Gastrocnemius medialis (tissue), 4 donors: ENCODE measurements around the gene BMP7. TPM values are rescaled to one million over a fixed set of nuclear protein-coding genes. Genes with fewer than 3 reads are reported as not detected.
"Not testable (repeated sequence)": the region's sequence is repeated elsewhere in the genome, so short reads cannot be mapped to it uniquely, and the experiment has no call there.

Experiments used
- ATAC-seq, 2 donors: fragments of 150-250 bp; one replicate each; pipeline ENCODE4 v1.9.1; 2016
- DNase-seq, 2 donors: peaks; one replicate each; pipeline ENCODE4 v3.0.0-alpha.2; 2019
- H3K27ac ChIP-seq, 4 donors: fragments of 200-600 bp; sonication (generic); 1 replicate in 1 of 4; 2 replicates in 3 of 4; pipeline ENCODE4 v1.5.1; 2016 to 2018; ENCODE audit warnings: mild to moderate bottlenecking in 2 of 4, moderate library complexity in 1 of 4
- H3K27me3 ChIP-seq, 3 donors: fragments of 200-600 bp; sonication (generic) in 2 of 3; 1 replicate in 1 of 3; 2 replicates in 2 of 3; pipeline versions ENCODE4 v1.5.1 to v1.6.0; 2016 to 2019; ENCODE audit warnings: mild to moderate bottlenecking in 1 of 3, moderate library complexity in 1 of 3
- H3K36me3 ChIP-seq, 2 donors: fragments of 200-600 bp; sonication (generic) in 1 of 2; one replicate each; pipeline ENCODE4 v1.5.1; 2017 to 2018
- H3K4me1 ChIP-seq, 2 donors: fragments of 200-600 bp; sonication (generic) in 1 of 2; one replicate each; pipeline ENCODE4 v1.5.1; 2016 to 2017; ENCODE audit warnings: mild to moderate bottlenecking in 2 of 2
- H3K4me3 ChIP-seq, 4 donors: fragments of 200-600 bp; sonication (generic) in 3 of 4; 1 replicate in 1 of 4; 2 replicates in 3 of 4; pipeline ENCODE4 v1.5.1; 2016 to 2019; ENCODE audit warnings: mild to moderate bottlenecking in 2 of 4
- H3K9me3 ChIP-seq, 3 donors: fragments of 200-600 bp; sonication (generic) in 2 of 3; 1 replicate in 1 of 3; 2 replicates in 2 of 3; pipeline ENCODE4 v1.5.1; 2016 to 2019
- CTCF ChIP-seq, 5 experiments: fragments of 450-650 bp in 3 of 5; fragments of 200-600 bp in 2 of 5; sonication (generic) in 2 of 5; IDR thresholded peaks in 4 of 5; conservative IDR thresholded peaks in 1 of 5; 1 replicate in 4 of 5; 2 replicates in 1 of 5; pipeline ENCODE4 v1.5.1; 2016 to 2019; ENCODE audit warnings: antibody characterized with exemption in 5 of 5, mild to moderate bottlenecking in 3 of 5, moderate library complexity in 3 of 5
- POLR2A ChIP-seq, 2 donors: fragments of 450-650 bp; IDR thresholded peaks; one replicate each; pipeline ENCODE4 v1.6.1; 2017; ENCODE audit warnings: antibody characterized with exemption in 2 of 2, mild to moderate bottlenecking in 2 of 2, moderate library complexity in 2 of 2
- in situ Hi-C, 4 donors: fragments of 200-750 bp; cut with MboI; loops; one replicate each; pipeline versions ENCODE4 v1.15.0 to v1.8.0; 2017; ENCODE audit warnings: low sequenced_read_pairs in 4 of 4
- intact Hi-C: fragments of 100-400 bp; cut with DNase I; formaldehyde crosslinking; loops from one replicate; pipeline ENCODE4 v1.15.1; 2023; ENCODE audit warnings: low total_unique reads
- total RNA-seq, 4 donors: library from RNA; depleted of rRNA; stranded (reverse); fragments of >200 nt; gene quantifications; one replicate each; pipeline versions ENCODE4 v1.1.0 to v1.2.3, GENCODE V29; 2016

BMP7 gene
- total RNA-seq, 4 donors from 2014 or later: 0.52 TPM; not detected in 3

- TF ChIP-seq CTCF (IDR thresholded peaks at IDR 0.05 in 4 of 5, conservative IDR thresholded peaks at IDR 0.05 in 1 of 5) (no peak), POLR2A (IDR thresholded peaks at IDR 0.05) (no peak)
- intact Hi-C loops: no loop called here
- H3K9me3 ChIP-seq: no peaks in the 10 kb centered on the region
- in situ Hi-C loops: no loop called here
- no peak overlapping the region for H3K4me3 ChIP-seq
- no peak overlapping the region for H3K27ac ChIP-seq
- peaks cover 0 to 3% (median 0%) of the 10 kb centered on the region in 3 donors for H3K27me3 ChIP-seq
- DNase-seq: no peak
- H3K4me1 ChIP-seq: no peaks in the 10 kb centered on the region
- ATAC-seq: no peak
- H3K36me3 ChIP-seq: no peaks in the 10 kb centered on the region
These were observed 22.8 kb downstream of the BMP7 start for GRCh38 chr20:57243480-57244220.

DNA sequence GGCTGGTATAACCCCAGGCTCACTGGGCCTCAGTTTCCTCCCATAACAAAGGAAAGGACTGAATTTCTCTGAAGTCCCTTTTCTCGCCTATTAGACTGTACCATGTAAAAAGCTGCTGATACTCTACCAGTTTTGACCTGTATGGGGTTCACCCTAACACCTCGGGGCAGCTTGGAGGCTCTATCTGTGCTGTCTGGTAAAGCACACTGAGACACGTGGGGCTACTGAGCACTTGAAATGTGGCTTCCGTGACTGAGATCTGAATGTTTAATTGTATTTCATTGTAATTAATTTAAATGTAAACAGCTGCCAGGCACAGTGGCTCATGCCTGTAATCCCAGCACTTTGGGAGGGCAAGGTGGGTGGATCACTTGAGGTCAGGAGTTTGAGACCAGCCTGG lies 24.0 kb downstream of the BMP7 start:
- no peak for TF ChIP-seq CTCF (IDR thresholded peaks at IDR 0.05 in 4 of 5, conservative IDR thresholded peaks at IDR 0.05 in 1 of 5)
- no peak for TF ChIP-seq POLR2A (IDR thresholded peaks at IDR 0.05)
- no peaks in the 10 kb centered on the region for H3K4me1 ChIP-seq
- H3K27me3 ChIP-seq: peaks cover 0 to 4% (median 0%) of the 10 kb centered on the region in 3 donors
- no peak overlapping the region for H3K4me3 ChIP-seq
- no peak for DNase-seq
- no peak for ATAC-seq
- intact Hi-C loops (no loop called here), in situ Hi-C loops (no loop called here)
- H3K36me3 ChIP-seq: no peaks in the 10 kb centered on the region
- H3K27ac ChIP-seq: no peak overlapping the region
- no peaks in the 10 kb centered on the region for H3K9me3 ChIP-seq

DNA sequence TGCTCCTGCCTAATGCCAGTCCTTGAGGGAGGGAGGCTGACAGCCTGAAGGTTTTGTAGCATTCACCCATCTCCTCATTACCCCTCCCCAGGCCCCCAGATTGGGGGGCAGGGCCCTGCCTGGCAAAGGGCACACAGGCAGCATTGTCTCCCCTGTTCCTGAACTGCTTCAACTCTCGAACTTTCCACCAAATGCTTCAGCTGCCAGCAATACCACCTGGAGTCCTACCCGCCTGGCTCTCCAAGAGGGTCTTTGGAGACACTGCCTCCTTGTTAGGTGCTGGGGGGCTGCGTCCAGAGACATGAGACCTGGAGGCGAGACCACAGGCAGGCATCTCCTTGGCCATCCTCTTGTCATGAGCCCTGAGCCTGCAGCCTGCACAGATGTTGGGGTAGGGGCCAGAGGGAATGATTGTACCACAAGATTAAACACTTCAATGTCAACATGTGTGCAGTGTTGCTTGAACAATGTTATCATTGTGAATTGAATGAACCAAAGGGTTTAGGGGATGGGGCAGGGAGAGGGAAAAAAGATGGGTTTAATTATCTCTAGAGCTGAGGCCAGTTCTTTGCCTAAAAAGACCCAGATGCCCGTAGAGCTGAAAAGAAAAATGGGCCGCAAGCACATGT lies 25.0 kb downstream of the BMP7 start:
- TF ChIP-seq POLR2A (IDR thresholded peaks at IDR 0.05): no peak
- TF ChIP-seq CTCF (IDR thresholded peaks at IDR 0.05 in 4 of 5, conservative IDR thresholded peaks at IDR 0.05 in 1 of 5): no peak
- H3K27ac ChIP-seq: no peak overlapping the region
- no peak overlapping the region for H3K4me3 ChIP-seq
- intact Hi-C loops (no loop called here), in situ Hi-C loops (no loop called here)
- peaks cover 0 to 4% (median 0%) of the 10 kb centered on the region in 3 donors for H3K27me3 ChIP-seq
- no peak for ATAC-seq
- no peaks in the 10 kb centered on the region for H3K36me3 ChIP-seq
- H3K9me3 ChIP-seq: no peaks in the 10 kb centered on the region
- no peak for DNase-seq
- no peaks in the 10 kb centered on the region for H3K4me1 ChIP-seq

DNA sequence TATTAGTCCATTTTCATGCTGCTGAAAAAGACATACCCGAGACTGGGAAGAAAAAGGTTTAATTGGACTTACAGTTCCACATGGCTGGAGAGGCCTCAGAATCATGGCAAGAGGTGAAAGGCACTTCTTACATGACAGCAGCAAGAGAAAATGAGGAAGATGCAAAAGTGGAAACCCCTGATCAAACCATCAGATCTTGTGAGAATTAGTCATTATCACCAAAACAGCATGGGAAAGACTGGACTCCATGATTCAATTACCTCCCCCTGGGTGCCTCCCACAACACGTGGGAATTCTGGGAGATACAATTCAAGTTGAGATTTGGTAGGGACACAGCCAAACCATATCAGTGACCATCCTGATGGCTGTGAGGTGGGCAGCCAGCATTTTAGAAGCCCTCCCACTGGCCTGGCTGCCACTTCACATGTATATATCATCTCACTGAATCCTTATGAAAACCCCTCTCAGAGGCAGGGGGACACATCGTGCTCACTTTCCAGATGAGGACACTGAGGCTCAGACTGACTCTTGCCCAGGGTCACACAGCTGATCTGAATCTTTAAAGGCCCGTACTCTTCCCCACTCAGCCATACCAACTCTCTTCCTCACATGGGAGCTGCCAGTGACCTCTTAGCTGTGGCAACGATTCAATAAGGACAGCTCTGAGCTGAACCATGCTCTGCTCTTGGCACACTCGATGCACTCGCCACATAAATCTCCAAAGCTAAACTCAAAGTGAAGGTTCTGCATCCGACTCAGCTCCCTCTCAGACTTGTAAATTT lies 25.7 kb downstream of the BMP7 start:
- no peaks in the 10 kb centered on the region for H3K36me3 ChIP-seq
- peaks cover 0 to 4% (median 0%) of the 10 kb centered on the region in 3 donors for H3K27me3 ChIP-seq
- no peaks in the 10 kb centered on the region for H3K4me1 ChIP-seq
- in situ Hi-C loops: no loop called here
- H3K9me3 ChIP-seq: no peaks in the 10 kb centered on the region
- intact Hi-C loops: no loop called here
- H3K4me3 ChIP-seq: no peak overlapping the region
- H3K27ac ChIP-seq: no peak overlapping the region
- no peak for DNase-seq
- TF ChIP-seq POLR2A (IDR thresholded peaks at IDR 0.05) (no peak), CTCF (IDR thresholded peaks at IDR 0.05 in 4 of 5, conservative IDR thresholded peaks at IDR 0.05 in 1 of 5) (no peak)
- no peak for ATAC-seq

GRCh38 chr20:57239725-57240124 lies 26.7 kb downstream of the BMP7 start:
- H3K27ac ChIP-seq, H3K9me3 ChIP-seq, intact Hi-C loops, H3K4me3 ChIP-seq, ATAC-seq, H3K36me3 ChIP-seq, in situ Hi-C loops, H3K27me3 ChIP-seq, DNase-seq, H3K4me1 ChIP-seq: not testable (repeated sequence)

DNA sequence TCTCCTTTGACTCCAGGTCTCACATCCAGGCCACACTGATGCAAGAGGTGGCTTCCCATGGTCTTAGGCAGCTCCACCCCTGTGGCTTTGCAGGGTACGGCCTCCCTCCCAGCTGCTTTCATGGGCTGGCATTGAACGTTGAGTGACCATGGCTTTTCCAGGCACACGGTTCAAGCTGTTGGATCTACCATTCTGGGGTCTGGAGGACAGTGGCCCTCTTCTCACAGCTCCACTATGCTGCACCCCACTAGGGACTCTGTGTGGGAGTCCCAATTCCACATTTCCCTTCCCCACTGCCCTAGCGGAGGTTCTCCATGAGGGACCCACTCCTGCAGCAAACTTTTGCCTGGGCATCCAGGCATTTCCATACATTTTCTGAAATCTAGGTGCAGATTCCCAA lies 27.1 kb downstream of the BMP7 start:
- intact Hi-C loops, DNase-seq, H3K4me3 ChIP-seq, ATAC-seq, in situ Hi-C loops, H3K4me1 ChIP-seq, H3K9me3 ChIP-seq, H3K27me3 ChIP-seq, H3K27ac ChIP-seq, H3K36me3 ChIP-seq: not testable (repeated sequence)
